GM18519 (cell line): Measurements from ENCODE around the gene PRIMA1.

ENCODE experiments used
- ATAC-seq: cut with Tn5 transposase; IDR thresholded peaks from one replicate; pipeline ENCODE4 v1.9.1; 2021; ENCODE audit warnings: mild to moderate bottlenecking, moderate library complexity; ENCODE audit not compliant: unreplicated experiment, low FRiP score

The PRIMA1 gene

DNA sequence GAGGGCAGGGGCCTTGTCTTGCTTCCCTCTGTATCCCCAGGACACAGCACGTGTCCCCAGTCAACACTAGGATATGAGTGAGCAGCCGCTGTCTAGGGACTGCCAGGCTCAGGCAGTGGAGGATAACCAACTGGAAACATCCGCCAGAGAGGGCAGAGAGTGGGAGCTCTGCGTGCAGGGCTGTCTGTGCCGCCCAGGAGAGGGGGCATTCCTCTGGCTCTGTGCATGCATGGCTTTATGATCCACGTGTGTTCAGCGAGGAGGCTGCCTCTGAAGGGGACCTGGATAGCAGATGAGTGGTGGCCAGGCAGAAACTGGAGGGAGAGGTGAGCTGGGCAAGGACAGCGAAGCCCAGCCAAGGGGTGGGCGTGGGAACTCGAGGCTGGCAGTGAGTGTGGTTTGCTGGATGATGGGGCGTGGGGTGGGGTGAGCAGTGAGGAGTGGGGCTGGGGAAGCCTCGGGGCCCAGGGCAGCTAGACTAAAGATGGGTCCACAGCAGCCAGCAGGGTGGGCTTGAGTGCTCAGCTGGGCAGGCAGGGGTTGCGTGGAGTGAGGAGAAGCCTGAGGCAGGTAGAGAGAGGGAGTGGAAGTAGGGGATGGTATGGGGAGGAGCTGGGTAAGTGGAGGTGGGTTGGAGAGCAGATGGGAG lies 72.9 kb downstream of the PRIMA1 start:
- ATAC-seq = no peak

GRCh38 chr14:93714605-93715004 lies 73.7 kb downstream of the PRIMA1 start:
- ATAC-seq = no peak

GRCh38 chr14:93713726-93714405 lies 74.4 kb downstream of the PRIMA1 start:
- no peak for ATAC-seq

- no peak for ATAC-seq
These were observed 75.2 kb downstream of the PRIMA1 start for GRCh38 chr14:93712838-93713724.

DNA sequence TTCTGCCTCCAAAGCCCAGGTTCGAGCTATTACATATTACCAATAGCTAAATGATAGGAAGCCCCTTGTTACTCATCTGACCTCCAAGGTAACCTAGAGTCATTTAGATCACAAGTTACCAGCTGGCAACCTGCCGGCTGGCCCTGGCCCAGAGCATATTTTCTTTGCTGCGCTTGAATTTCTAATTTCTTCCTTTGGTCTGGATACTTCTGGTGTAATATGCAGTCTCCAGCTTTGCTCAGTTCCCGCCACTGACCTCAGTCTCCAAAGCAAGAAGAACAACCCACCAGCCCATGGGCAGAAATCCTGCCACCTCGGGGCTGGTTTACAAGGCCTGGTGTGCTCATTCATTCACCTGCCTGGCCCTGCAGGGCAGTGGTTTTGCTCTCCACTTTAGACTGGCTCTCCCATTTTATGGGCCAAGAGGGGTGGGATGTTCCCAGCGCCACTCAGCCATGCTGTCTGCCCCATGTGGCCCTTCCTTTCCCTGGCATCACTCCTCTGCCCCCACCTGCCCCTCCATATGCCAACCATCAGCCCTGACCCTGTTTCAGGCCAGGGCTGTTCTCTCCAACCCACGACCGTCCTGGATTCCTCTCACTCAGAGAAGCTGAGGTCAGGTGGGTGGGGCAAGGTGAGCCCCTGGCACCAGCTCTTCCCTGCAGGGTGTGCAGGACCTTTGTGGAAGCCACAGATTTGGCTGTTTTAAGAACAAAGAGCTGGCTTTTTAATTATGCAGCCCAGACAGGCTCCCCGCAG lies 76.0 kb downstream of the PRIMA1 start:
- no peak for ATAC-seq

GRCh38 chr14:93709249-93709648 lies 79.0 kb downstream of the PRIMA1 start:
- ATAC-seq = no peak

DNA sequence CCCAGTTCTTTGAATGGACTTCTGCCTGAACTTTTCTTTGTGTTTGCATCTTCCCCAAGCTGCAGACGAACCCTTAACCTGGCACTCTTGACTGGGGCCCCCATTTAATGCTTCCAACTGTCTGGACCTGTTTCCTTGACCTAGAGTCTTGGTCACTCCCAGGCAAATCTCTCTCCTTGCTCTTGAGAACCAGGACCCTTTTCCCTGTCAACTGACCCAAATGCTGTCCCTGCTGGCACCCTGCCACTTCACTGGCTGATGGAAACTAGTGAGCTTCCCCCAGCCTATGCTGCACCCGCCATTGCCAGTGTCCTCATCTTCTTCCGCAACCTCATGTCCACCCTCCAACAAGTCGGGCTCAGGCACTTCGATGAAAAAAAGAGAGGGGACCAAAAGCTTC lies 79.5 kb downstream of the PRIMA1 start:
- ATAC-seq = no peak

GRCh38 chr14:93708311-93708734 lies 80.0 kb downstream of the PRIMA1 start:
- no peak for ATAC-seq

- no peak for ATAC-seq
These were observed 80.8 kb downstream of the PRIMA1 start for GRCh38 chr14:93707475-93707874.

DNA sequence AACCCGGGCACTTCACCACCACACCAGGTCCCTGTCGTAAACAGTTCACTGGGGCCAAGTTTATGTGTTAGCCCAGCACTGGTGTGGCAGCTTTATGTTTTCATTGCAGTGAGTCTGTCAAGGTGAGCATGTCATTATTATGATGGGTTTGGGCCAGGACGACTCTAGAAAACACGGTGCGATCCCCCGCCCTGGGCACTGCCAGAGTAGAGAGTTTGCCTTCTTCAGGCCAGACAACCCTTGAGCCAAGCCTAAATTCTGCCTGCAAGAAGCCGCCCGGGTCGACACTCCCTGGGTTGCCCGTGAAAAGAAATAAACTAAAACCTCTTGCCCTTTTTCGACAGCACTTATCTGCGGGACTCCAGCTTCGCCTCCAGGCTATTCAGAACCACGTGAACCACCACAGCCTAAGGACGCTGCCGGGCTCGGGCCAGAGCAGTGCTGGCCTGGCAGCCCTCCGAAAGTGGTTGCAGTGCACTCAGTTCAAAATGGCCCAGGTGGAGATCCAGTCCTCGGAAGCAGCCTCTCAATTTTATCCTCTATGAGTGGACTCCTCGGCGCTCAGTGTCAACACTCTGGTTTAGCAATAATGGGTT lies 81.8 kb downstream of the PRIMA1 start:
- no peak for ATAC-seq

GRCh38 chr14:93705513-93706156 lies 82.7 kb downstream of the PRIMA1 start:
- ATAC-seq = no peak

- no peak for ATAC-seq
These were observed 84.3 kb downstream of the PRIMA1 start for GRCh38 chr14:93703941-93704340.

- ATAC-seq = no peak
These were observed 85.3 kb downstream of the PRIMA1 start for GRCh38 chr14:93702946-93703345.

GRCh38 chr14:93701562-93701961 lies 86.7 kb downstream of the PRIMA1 start:
- no peak for ATAC-seq

GRCh38 chr14:93700928-93701327 lies 87.4 kb downstream of the PRIMA1 start:
- ATAC-seq = no peak

- ATAC-seq = no peak
These were observed 94.4 kb downstream of the PRIMA1 start for GRCh38 chr14:93693914-93694313.

- no peak for ATAC-seq
These were observed 97.1 kb downstream of the PRIMA1 start for GRCh38 chr14:93691042-93691780.

- no peak for ATAC-seq
These were observed 98.1 kb downstream of the PRIMA1 start for GRCh38 chr14:93690146-93690545.

DNA sequence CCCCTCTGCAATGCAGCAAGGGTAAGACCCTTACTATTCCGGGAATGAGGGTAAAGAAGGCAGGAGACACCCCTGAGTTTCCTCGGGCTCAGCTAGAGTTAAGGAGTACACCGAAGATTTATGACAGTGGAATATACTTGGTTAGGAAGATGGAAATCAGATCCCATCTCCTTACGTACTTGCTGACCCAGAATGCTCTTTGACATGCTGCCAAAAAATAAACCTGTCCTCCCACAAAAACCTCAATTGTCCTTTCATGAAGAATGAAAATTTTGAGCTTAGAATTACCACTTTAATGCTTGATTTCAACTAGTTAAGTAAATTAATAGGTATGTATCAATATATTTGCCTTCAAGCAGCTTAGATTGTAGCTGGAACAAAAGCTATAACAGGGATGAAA lies 99.5 kb downstream of the PRIMA1 start:
- ATAC-seq = no peak
